Neuronal stem cell (in vitro differentiated cells): ENCODE measurements around the gene TMC8.
A peak's percentile ranks its signal among the peaks of the same experiment; 100 is the strongest.

Experiments
- DNase-seq: peaks from one replicate; pipeline ENCODE4 v3.0.0-alpha.2; 2013; ENCODE audit warnings: low spot score
- H2AFZ ChIP-seq: one replicate; pipeline ENCODE4 v1.6.1; 2013; ENCODE audit warnings: mild to moderate bottlenecking, low read length, inconsistent platforms
- H2AK5ac ChIP-seq: 2 replicates; pipeline ENCODE4 v1.6.1; 2013; ENCODE audit warnings: low read depth, mild to moderate bottlenecking, inconsistent platforms, low read length, moderate library complexity, mixed read lengths
- H2BK120ac ChIP-seq: 2 replicates; pipeline ENCODE4 v1.6.1; 2013; ENCODE audit warnings: low read depth, mild to moderate bottlenecking, inconsistent platforms, low read length, moderate library complexity, mixed read lengths
- H2BK12ac ChIP-seq: one replicate; pipeline ENCODE4 v1.6.1; 2013; ENCODE audit warnings: low read length, inconsistent platforms
- H2BK15ac ChIP-seq: 2 replicates; pipeline ENCODE4 v1.6.1; 2013; ENCODE audit warnings: mild to moderate bottlenecking, low read length, inconsistent platforms, mixed read lengths
- H2BK5ac ChIP-seq: one replicate; pipeline ENCODE4 v1.6.1; 2013; ENCODE audit warnings: inconsistent platforms, mild to moderate bottlenecking, low read length, moderate library complexity
- H3K14ac ChIP-seq: one replicate; pipeline ENCODE4 v1.6.1; 2013; ENCODE audit warnings: low read length, inconsistent platforms
- H3K18ac ChIP-seq: 2 replicates; pipeline ENCODE4 v1.6.1; 2013; ENCODE audit warnings: low read length, inconsistent platforms
- H3K23ac ChIP-seq: 2 replicates; pipeline ENCODE4 v1.6.1; 2013; ENCODE audit warnings: low read depth, mild to moderate bottlenecking, mixed read lengths, low read length, inconsistent platforms; ENCODE audit not compliant: poor library complexity
- H3K27ac ChIP-seq: replicated peaks from 3 replicates; pipeline ENCODE4 v1.5.1; 2013; ENCODE audit warnings: low read length, inconsistent platforms
- H3K27me3 ChIP-seq, 3 experiments: 2 replicates each; pipeline ENCODE4 v1.6.1; 2013; ENCODE audit warnings: low read length in 3 of 3, mild to moderate bottlenecking in 2 of 3, inconsistent platforms in 1 of 3, low read depth in 1 of 3, mixed read lengths in 1 of 3, moderate library complexity in 1 of 3; ENCODE audit not compliant: control insufficient read depth in 3 of 3, insufficient read depth in 3 of 3
- H3K36me3 ChIP-seq, 2 donors: replicated peaks in 1 of 2; 2 replicates each; pipeline ENCODE4 v1.6.1; 2013; ENCODE audit warnings: low read length in 2 of 2; ENCODE audit not compliant: control insufficient read depth in 2 of 2, insufficient read depth in 2 of 2
- H3K4ac ChIP-seq: 2 replicates; pipeline ENCODE4 v1.6.1; 2013; ENCODE audit warnings: inconsistent platforms, mild to moderate bottlenecking, low read length, moderate library complexity
- H3K4me1 ChIP-seq, 2 donors: 1 replicate in 1 of 2; 2 replicates in 1 of 2; pipeline ENCODE4 v1.6.1; 2013; ENCODE audit warnings: low read length in 2 of 2, low read depth in 1 of 2; ENCODE audit not compliant: control insufficient read depth in 2 of 2, insufficient read depth in 1 of 2
- H3K4me2 ChIP-seq: one replicate; pipeline ENCODE4 v1.6.1; 2013; ENCODE audit warnings: mild to moderate bottlenecking, low read length, inconsistent platforms; ENCODE audit not compliant: insufficient read depth, poor library complexity, severe bottlenecking
- H3K4me3 ChIP-seq, 2 donors: 2 replicates each; pipeline ENCODE4 v1.5.1; 2013; ENCODE audit warnings: low read length in 2 of 2, mild to moderate bottlenecking in 2 of 2, inconsistent platforms in 1 of 2, moderate library complexity in 1 of 2
- H3K79me1 ChIP-seq: one replicate; pipeline ENCODE4 v1.6.1; 2013; ENCODE audit warnings: low read depth, mild to moderate bottlenecking, inconsistent platforms, low read length, moderate library complexity
- H3K9ac ChIP-seq: one replicate; pipeline ENCODE4 v1.6.1; 2013; ENCODE audit warnings: mild to moderate bottlenecking, low read depth, low read length, inconsistent platforms; ENCODE audit not compliant: poor library complexity
- H3K9me3 ChIP-seq, 2 donors: replicated peaks in 1 of 2; 2 replicates each; pipeline versions ENCODE3 to v1.6.1; 2013; ENCODE audit warnings: low read length in 2 of 2, mild to moderate bottlenecking in 2 of 2, inconsistent platforms in 1 of 2, low read depth in 1 of 2, mixed read lengths in 1 of 2, moderate library complexity in 1 of 2; ENCODE audit not compliant: control insufficient read depth in 2 of 2, insufficient read depth in 1 of 2
- H4K8ac ChIP-seq: one replicate; pipeline ENCODE4 v1.6.1; 2013; ENCODE audit warnings: low read depth, mild to moderate bottlenecking, inconsistent platforms, low read length, moderate library complexity
- H4K91ac ChIP-seq: one replicate; pipeline ENCODE4 v1.6.1; 2013; ENCODE audit warnings: low read length, low read depth, mild to moderate bottlenecking, inconsistent platforms; ENCODE audit not compliant: poor library complexity
- WGBS, 2 donors: extraction: QIAGEN DNeasy Blood & Tissue Kit; methylation state at CpG; one replicate each; pipeline ENCODE4 v1.1.7; 2013; ENCODE audit warnings: missing lambda C conversion rate in 2 of 2, mixed read lengths in 1 of 2; ENCODE audit not compliant: insufficient read length in 2 of 2, insufficient replicate concordance in 1 of 2; ENCODE audit errors: extremely low coverage in 2 of 2; 5-methylcytosine and 5-hydroxymethylcytosine counted together

The TMC8 gene

GRCh38 chr17:78127239-78127887, 3.2 kb upstream of the TMC8 start:
- H3K27ac ChIP-seq, result no peak overlapping the region
- no peaks in the 10 kb centered on the region for H3K9me3 ChIP-seq
- H3K18ac ChIP-seq, result peak overlapping the region; percentile 90
- peak overlapping the region; percentile 85 for H3K23ac ChIP-seq
- no peak for DNase-seq
- peak overlapping the region; percentile 71 for H3K14ac ChIP-seq
- no peak overlapping the region for H3K4ac ChIP-seq
- H3K4me2 ChIP-seq, result peak overlapping the region; percentile 94
- peaks cover 0 to 6% of the 10 kb centered on the region in 2 donors for H3K36me3 ChIP-seq
- peaks cover 16 to 28% of the 10 kb centered on the region in 2 donors for H3K4me1 ChIP-seq
- H3K9ac ChIP-seq, result peak overlapping the region; percentile 44
- peaks cover 10% of the 10 kb centered on the region for H3K79me1 ChIP-seq
- H4K8ac ChIP-seq, result no peak overlapping the region
- H3K4me3 ChIP-seq, result peak overlapping the region; percentile 56 to 79
- peak overlapping the region; percentile 93 for H2BK15ac ChIP-seq
- no CpG with 5 or more reads among the region's 25 CpGs for whole genome bisulfite sequencing, 2 donors
- peak overlapping the region; percentile 97 for H2AFZ ChIP-seq
- H3K27me3 ChIP-seq, result peaks cover 2 to 38% (median 2%) of the 10 kb centered on the region in 3 experiments
- H2BK120ac ChIP-seq, result peak overlapping the region; percentile 91
- no peak overlapping the region for H4K91ac ChIP-seq
- peak overlapping the region; percentile 41 for H2AK5ac ChIP-seq
- no peak overlapping the region for H2BK12ac ChIP-seq
- H2BK5ac ChIP-seq, result no peak overlapping the region

- no peak overlapping the region for H4K91ac ChIP-seq
- DNase-seq, result no peak
Observed at GRCh38 chr17:78127888-78128550, 2.6 kb upstream of the TMC8 start.

GRCh38 chr17:78128551-78129350, 1.8 kb upstream of the TMC8 start, which contains the start of gene TMC6:
TSS of gene TMC6 (minus strand) at chr17:78128755. CDS start at chr17:78126832, 1,923 bp downstream.
- peaks cover 0 to 2% of the 10 kb centered on the region in 2 donors for H3K9me3 ChIP-seq
- WGBS, 2 donors, result no CpG with 5 or more reads among the region's 54 CpGs
- peaks cover 10% of the 10 kb centered on the region for H3K79me1 ChIP-seq
- peak within 1 kb of the TSS; percentile 91 for H3K18ac ChIP-seq
- H2BK12ac ChIP-seq, result peak within 1 kb of the TSS; percentile 95
- peak within 1 kb of the TSS; percentile 91 for H2BK120ac ChIP-seq
- peaks cover 0 to 4% of the 10 kb centered on the region in 2 donors for H3K36me3 ChIP-seq
- peak within 1 kb of the TSS; percentile 48 for H2BK5ac ChIP-seq
- H4K8ac ChIP-seq, result no peak within 1 kb of the TSS
- peak within 1 kb of the TSS; percentile 71 for H3K14ac ChIP-seq
- no peak within 1 kb of the TSS for H4K91ac ChIP-seq
- H3K4ac ChIP-seq, result no peak within 1 kb of the TSS
- peak within 1 kb of the TSS; percentile 56 to 88 for H3K4me3 ChIP-seq
- H2BK15ac ChIP-seq, result peak within 1 kb of the TSS; percentile 98
- peak within 1 kb of the TSS; percentile 100 for H2AK5ac ChIP-seq
- peak within 1 kb of the TSS; percentile 78 for H3K9ac ChIP-seq
- H3K4me2 ChIP-seq, result peak within 1 kb of the TSS; percentile 94
- H2AFZ ChIP-seq, result peak within 1 kb of the TSS; percentile 97
- H3K23ac ChIP-seq, result peak within 1 kb of the TSS; percentile 85
- peaks cover 4 to 52% (median 15%) of the 10 kb centered on the region in 3 experiments for H3K27me3 ChIP-seq
- no peak within 1 kb of the TSS for H3K27ac ChIP-seq
- H3K4me1 ChIP-seq, result peaks cover 16 to 28% of the 10 kb centered on the region in 2 donors
- peak; percentile 48 for DNase-seq

More at GRCh38 chr17:78127888-78128550, 2.6 kb upstream of the TMC8 start:
- Histone ChIP-seq H2BK12ac (no peak overlapping the region), H3K4ac (no peak overlapping the region), H3K4me2 (peak overlapping the region; percentile 94), H3K27me3 (peaks cover 4 to 45% (median 8%) of the 10 kb centered on the region in 3 experiments), H3K9ac (peak overlapping the region; percentile 78), H3K36me3 (peaks cover 0 to 4% of the 10 kb centered on the region in 2 donors), H3K14ac (no peak overlapping the region), H3K18ac (peak overlapping the region; percentile 91), H2AFZ (peak overlapping the region; percentile 97), H2AK5ac (peak overlapping the region; percentile 81), H3K4me3 (peak overlapping the region; percentile 56 to 88), H3K23ac (peak overlapping the region; percentile 85), H4K8ac (no peak overlapping the region), H3K4me1 (peaks cover 16 to 28% of the 10 kb centered on the region in 2 donors), H3K9me3 (no peaks in the 10 kb centered on the region), H2BK15ac (peak overlapping the region; percentile 93), H2BK5ac (peak overlapping the region; percentile 46), H2BK120ac (peak overlapping the region; percentile 91), H3K79me1 (peaks cover 10% of the 10 kb centered on the region), H3K27ac (no peak overlapping the region)
- WGBS, 2 donors, result no CpG with 5 or more reads among the region's 39 CpGs
